IMR-90 (cell line): ENCODE results near the gene TALDO1. TPM values are rescaled to one million over a fixed set of nuclear protein-coding genes. Genes with fewer than 3 reads are reported as not detected.

Experiments
- ATAC-seq: fragments of 200-7000 bp; cut with Tn5 transposase; 2 replicates; pipeline ENCODE4 v1.9.1; 2020; ENCODE audit warnings: low read depth, mild to moderate bottlenecking, moderate library complexity
- BruUV-seq: library from RNA; stranded (reverse); fragments of 400-500 nt; replicated peaks from 2 replicates; lab custom pipeline; 2021; lab: Mats Ljungman, UMichigan
- CTCF ChIA-PET: fragments of 300-600 bp; formaldehyde crosslinking; extraction: SDS; loops from one replicate; lab custom pipeline; 2021; ENCODE audit warnings: antibody characterized with exemption; lab: Yijun Ruan, JAX
- POLR2A ChIA-PET: fragments of 300-600 bp; sonication (Branson Sonifier 250); formaldehyde crosslinking; loops from one replicate; lab custom pipeline; 2022; ENCODE audit warnings: antibody characterized with exemption; ENCODE audit not compliant: unreplicated experiment; lab: Charles Lee
- DNase-seq: peaks from one replicate; pipeline ENCODE4 v3.0.0; 2013
- H2AFZ ChIP-seq: replicated peaks from 2 replicates; pipeline ENCODE3; 2013; ENCODE audit warnings: low read length, mild to moderate bottlenecking; ENCODE audit not compliant: poor library complexity
- H2AK5ac ChIP-seq: 2 replicates; pipeline ENCODE4 v1.6.1; 2013; ENCODE audit warnings: low read depth, low read length, inconsistent platforms
- H2AK9ac ChIP-seq: replicated peaks from 2 replicates; pipeline ENCODE3; 2013; ENCODE audit warnings: mild to moderate bottlenecking, low read depth, low read length, moderate library complexity; ENCODE audit not compliant: poor library complexity
- H2BK120ac ChIP-seq: 2 replicates; pipeline ENCODE4 v1.6.1; 2013; ENCODE audit warnings: low read depth, low read length, inconsistent platforms
- H2BK15ac ChIP-seq: 3 replicates; pipeline ENCODE4 v1.6.1; 2013; ENCODE audit warnings: low read depth, low read length, inconsistent platforms
- H2BK20ac ChIP-seq: 2 replicates; pipeline ENCODE4 v1.6.1; 2013; ENCODE audit warnings: low read depth, mild to moderate bottlenecking, inconsistent platforms, low read length, moderate library complexity
- H2BK5ac ChIP-seq: 2 replicates; pipeline ENCODE4 v1.6.1; 2013; ENCODE audit warnings: mild to moderate bottlenecking, low read depth, low read length, inconsistent platforms; ENCODE audit not compliant: poor library complexity, severe bottlenecking
- H3K14ac ChIP-seq: replicated peaks from 2 replicates; pipeline ENCODE4 v1.6.1; 2013; ENCODE audit warnings: low read depth, low read length, inconsistent platforms
- H3K18ac ChIP-seq: 2 replicates; pipeline ENCODE4 v1.6.1; 2013; ENCODE audit warnings: low read depth, low read length, control low read depth
- H3K23ac ChIP-seq: 2 replicates; pipeline ENCODE4 v1.6.1; 2013; ENCODE audit warnings: low read depth, low read length, inconsistent platforms
- H3K27ac ChIP-seq: 2 replicates; pipeline ENCODE4 v1.5.1; 2013; ENCODE audit warnings: mild to moderate bottlenecking, control low read depth, low read length; ENCODE audit not compliant: insufficient read depth
- H3K27me3 ChIP-seq: 2 replicates; pipeline ENCODE4 v1.6.1; 2013; ENCODE audit warnings: low read length; ENCODE audit not compliant: control insufficient read depth, insufficient read depth
- H3K36me3 ChIP-seq: 2 replicates; pipeline ENCODE4 v1.6.1; 2013; ENCODE audit warnings: low read length, mixed read lengths; ENCODE audit not compliant: control insufficient read depth, insufficient read depth
- H3K4ac ChIP-seq: 2 replicates; pipeline ENCODE4 v1.6.1; 2013; ENCODE audit warnings: low read depth, low read length, inconsistent platforms
- H3K4me1 ChIP-seq: 2 replicates; pipeline ENCODE4 v1.6.1; 2013; ENCODE audit warnings: low read length, mixed read lengths; ENCODE audit not compliant: control insufficient read depth, insufficient read depth
- H3K4me2 ChIP-seq: 2 replicates; pipeline ENCODE4 v1.6.1; 2013; ENCODE audit warnings: low read depth, mild to moderate bottlenecking, control low read depth, low read length, moderate library complexity
- H3K4me3 ChIP-seq: 2 replicates; pipeline ENCODE4 v1.5.1; 2013; ENCODE audit warnings: low read depth, mild to moderate bottlenecking, control low read depth, low read length, moderate library complexity; ENCODE audit not compliant: insufficient read depth
- H3K56ac ChIP-seq: 2 replicates; pipeline ENCODE4 v1.6.1; 2013; ENCODE audit warnings: low read length, inconsistent platforms; ENCODE audit not compliant: insufficient read depth; ENCODE audit errors: extremely low read depth
- H3K79me1 ChIP-seq, 2 experiments: 2 replicates each; pipeline ENCODE4 v1.6.1; 2013; ENCODE audit warnings: low read length in 2 of 2, inconsistent platforms in 1 of 2, low read depth in 1 of 2
- H3K9ac ChIP-seq: 2 replicates; pipeline ENCODE4 v1.6.1; 2013; ENCODE audit warnings: low read depth, low read length, control low read depth
- H3K9me1 ChIP-seq: 2 replicates; pipeline ENCODE4 v1.6.1; 2013; ENCODE audit warnings: low read length, inconsistent platforms; ENCODE audit not compliant: insufficient read depth
- H3K9me3 ChIP-seq: 2 replicates; pipeline ENCODE4 v1.6.1; 2013; ENCODE audit warnings: low read length; ENCODE audit not compliant: control insufficient read depth, insufficient read depth
- H4K20me1 ChIP-seq: 2 replicates; pipeline ENCODE4 v1.6.1; 2013; ENCODE audit warnings: low read length, inconsistent platforms; ENCODE audit not compliant: insufficient read depth
- H4K5ac ChIP-seq: 2 replicates; pipeline ENCODE4 v1.6.1; 2013; ENCODE audit warnings: mild to moderate bottlenecking, low read depth, low read length, control low read depth
- H4K8ac ChIP-seq, 2 experiments: 2 replicates each; pipeline ENCODE4 v1.6.1; 2013; ENCODE audit warnings: low read depth in 2 of 2, low read length in 2 of 2, control low read depth in 1 of 2, inconsistent platforms in 1 of 2
- H4K91ac ChIP-seq: 2 replicates; pipeline ENCODE4 v1.6.1; 2013; ENCODE audit warnings: low read depth, low read length, inconsistent platforms; ENCODE audit not compliant: insufficient read depth
- BHLHE40 ChIP-seq: fragments of 150-350 bp; IDR thresholded peaks from 2 replicates; pipeline ENCODE4 v1.6.1; 2016; ENCODE audit warnings: mild to moderate bottlenecking, low read depth, low read length
- FOS ChIP-seq: fragments of 150-350 bp; IDR thresholded peaks from 2 replicates; pipeline ENCODE4 v1.6.1; 2016; ENCODE audit warnings: low read depth, low read length
- MAZ ChIP-seq: IDR thresholded peaks from 2 replicates; pipeline ENCODE4 v1.6.1; 2012; ENCODE audit warnings: low read depth, mild to moderate bottlenecking, low read length, improper control_type of control experiment, moderate library complexity, borderline replicate concordance
- RAD21 ChIP-seq: IDR thresholded peaks from 2 replicates; pipeline ENCODE4 v1.6.1; 2012; ENCODE audit warnings: low read length, improper control_type of control experiment
- RFX5 ChIP-seq: IDR thresholded peaks from 2 replicates; pipeline ENCODE4 v1.8.0; 2012; ENCODE audit warnings: low read depth, mild to moderate bottlenecking, low read length, moderate library complexity
- WGBS, 2 experiments: methylation state at CpG; one replicate each; pipeline versions ENCODE4 v1.1.5 to v1.1.7; 2013; ENCODE audit warnings: missing lambda C conversion rate in 2 of 2; ENCODE audit not compliant: insufficient read length in 1 of 2; ENCODE audit errors: extremely low coverage in 2 of 2; 5-methylcytosine and 5-hydroxymethylcytosine counted together
- dilution Hi-C: fragments of 300-500 bp; cut with HindIII; formaldehyde crosslinking; loops from one replicate; pipeline ENCODE4 v1.14.3; 2018; ENCODE audit warnings: low sequenced_read_pairs; ENCODE audit not compliant: unreplicated experiment
- in situ Hi-C: fragments of 300-500 bp; cut with MboI; formaldehyde crosslinking; loops from 3 replicates; pipeline ENCODE4 v1.14.3; 2019; ENCODE audit warnings: low sequenced_read_pairs, inconsistent platforms, mixed read lengths
- intact Hi-C: fragments of 100-400 bp; cut with micrococcal nuclease; formaldehyde crosslinking; loops from 2 replicates; pipeline ENCODE4 v1.10.0; 2022
- polyA plus RNA-seq, 3 experiments: library from polyadenylated mRNA; depleted of rRNA; stranded (reverse); fragments of >200 nt; gene quantifications; 2 replicates each; pipeline ENCODE4 v1.2.3, GENCODE V29; 2012; ENCODE audit warnings: low replicate concordance in 1 of 3
- total RNA-seq: library from RNA; depleted of rRNA; stranded (reverse); fragments of >200 nt; gene quantifications from 2 replicates; pipeline ENCODE4 v1.2.3, GENCODE V29; 2012
- TF ChIP-seq, protein P1 (sequence below): conservative IDR thresholded peaks from 2 replicates; pipeline ENCODE4 v1.5.1; 2012; ENCODE audit warnings: mild to moderate bottlenecking, low read depth, low read length, improper control_type of control experiment
- TF ChIP-seq, protein P2 (sequence below): fragments of 150-350 bp; IDR thresholded peaks from 2 replicates; pipeline ENCODE4 v1.6.1; 2017; ENCODE audit warnings: mild to moderate bottlenecking, antibody characterized with exemption, low read length, low read depth

Gene TALDO1
- total and polyA plus RNA-seq, 2 of the 4 experiments (the other 2 are of a cell fraction): 147 to 210 TPM

DNA sequence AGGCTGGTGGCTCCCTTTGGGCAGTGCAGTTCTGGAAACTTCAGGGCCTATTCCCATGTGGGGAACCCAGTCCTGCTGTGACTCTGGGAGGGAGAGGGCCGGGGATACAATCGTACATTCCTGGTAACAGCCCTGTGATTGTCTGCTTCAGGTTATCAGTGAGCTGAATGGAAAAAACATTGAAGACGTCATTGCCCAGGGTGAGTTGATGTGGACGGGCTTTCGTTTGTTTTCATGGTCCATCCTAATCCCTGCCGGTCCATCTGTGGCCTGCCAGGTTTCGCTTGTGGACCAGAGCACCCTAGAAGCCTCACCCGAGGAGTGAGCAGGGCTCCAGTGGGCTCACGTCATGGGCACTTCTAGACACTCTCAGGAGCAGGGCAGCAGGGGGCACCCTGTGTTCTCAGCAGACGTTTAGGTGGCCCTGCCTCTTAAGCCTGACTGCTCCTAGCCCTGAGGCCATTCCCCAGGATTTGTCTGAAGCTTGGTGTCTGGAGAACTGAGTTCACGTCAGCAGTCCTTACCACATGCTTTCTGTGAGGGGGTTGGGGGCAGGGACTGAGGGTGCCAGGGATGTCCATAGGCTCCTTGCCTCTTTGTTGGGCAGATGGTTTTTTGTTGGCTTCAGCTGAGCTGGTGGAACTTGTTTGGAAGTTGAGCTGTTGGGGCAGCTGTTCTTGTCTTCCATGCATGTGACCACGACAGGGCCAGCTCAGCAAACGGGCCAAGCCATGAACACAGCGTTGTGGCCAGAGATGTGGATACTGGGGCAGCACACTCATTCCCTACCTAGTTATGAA, 64.4 kb downstream of the TALDO1 start:
- CTCF ChIA-PET: no interaction called here
- H2BK120ac ChIP-seq: no peak overlapping the region

More for the DNA sequence above, 64.4 kb downstream of the TALDO1 start:
- H2AK5ac ChIP-seq: no peak overlapping the region
- no peak overlapping the region for H3K56ac ChIP-seq
- no peak overlapping the region for H3K14ac ChIP-seq
- POLR2A ChIA-PET: no interaction called here
- H3K4me1 ChIP-seq: peaks cover 6% of the 10 kb centered on the region
- H4K8ac ChIP-seq: no peak overlapping the region
- dilution Hi-C loops: no loop called here
- H3K79me1 ChIP-seq: peaks cover 27 to 53% of the 10 kb centered on the region in 2 experiments
- no TSS peak for BruUV-seq
- no peaks in the 10 kb centered on the region for H3K27me3 ChIP-seq
- no peak overlapping the region for H2BK15ac ChIP-seq
- no peak overlapping the region for H3K4me2 ChIP-seq
- H2BK5ac ChIP-seq: no peak overlapping the region
- H3K36me3 ChIP-seq: peaks cover 30% of the 10 kb centered on the region
- no peak for TF ChIP-seq MAZ
- TF ChIP-seq BHLHE40: no peak
- no peak for TF ChIP-seq FOS
- no peak; the same call in 1 of the 2 replicates for TF ChIP-seq RAD21
- TF ChIP-seq, protein P1, sequence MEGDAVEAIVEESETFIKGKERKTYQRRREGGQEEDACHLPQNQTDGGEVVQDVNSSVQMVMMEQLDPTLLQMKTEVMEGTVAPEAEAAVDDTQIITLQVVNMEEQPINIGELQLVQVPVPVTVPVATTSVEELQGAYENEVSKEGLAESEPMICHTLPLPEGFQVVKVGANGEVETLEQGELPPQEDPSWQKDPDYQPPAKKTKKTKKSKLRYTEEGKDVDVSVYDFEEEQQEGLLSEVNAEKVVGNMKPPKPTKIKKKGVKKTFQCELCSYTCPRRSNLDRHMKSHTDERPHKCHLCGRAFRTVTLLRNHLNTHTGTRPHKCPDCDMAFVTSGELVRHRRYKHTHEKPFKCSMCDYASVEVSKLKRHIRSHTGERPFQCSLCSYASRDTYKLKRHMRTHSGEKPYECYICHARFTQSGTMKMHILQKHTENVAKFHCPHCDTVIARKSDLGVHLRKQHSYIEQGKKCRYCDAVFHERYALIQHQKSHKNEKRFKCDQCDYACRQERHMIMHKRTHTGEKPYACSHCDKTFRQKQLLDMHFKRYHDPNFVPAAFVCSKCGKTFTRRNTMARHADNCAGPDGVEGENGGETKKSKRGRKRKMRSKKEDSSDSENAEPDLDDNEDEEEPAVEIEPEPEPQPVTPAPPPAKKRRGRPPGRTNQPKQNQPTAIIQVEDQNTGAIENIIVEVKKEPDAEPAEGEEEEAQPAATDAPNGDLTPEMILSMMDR: 0 out of 2 replicates have a peak, but pooled peaks have one; percentile 2
- TF ChIP-seq, protein P2, sequence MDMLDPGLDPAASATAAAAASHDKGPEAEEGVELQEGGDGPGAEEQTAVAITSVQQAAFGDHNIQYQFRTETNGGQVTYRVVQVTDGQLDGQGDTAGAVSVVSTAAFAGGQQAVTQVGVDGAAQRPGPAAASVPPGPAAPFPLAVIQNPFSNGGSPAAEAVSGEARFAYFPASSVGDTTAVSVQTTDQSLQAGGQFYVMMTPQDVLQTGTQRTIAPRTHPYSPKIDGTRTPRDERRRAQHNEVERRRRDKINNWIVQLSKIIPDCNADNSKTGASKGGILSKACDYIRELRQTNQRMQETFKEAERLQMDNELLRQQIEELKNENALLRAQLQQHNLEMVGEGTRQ: no peak
- TF ChIP-seq RFX5: no peak
- in situ Hi-C loops: no loop called here
- no peaks in the 10 kb centered on the region for H3K9me3 ChIP-seq
- no peak for ATAC-seq
- H3K18ac ChIP-seq: no peak overlapping the region
- H4K5ac ChIP-seq: no peak overlapping the region
- H3K9ac ChIP-seq: peak overlapping the region; percentile 85; the same call in 1 of the 2 replicates
- no peak overlapping the region for H2AFZ ChIP-seq
- no peak overlapping the region for H3K4me3 ChIP-seq
- H2AK9ac ChIP-seq: no peak overlapping the region
- H3K27ac ChIP-seq: no peak overlapping the region
- no peak overlapping the region for H3K4ac ChIP-seq
- no peak overlapping the region for H4K91ac ChIP-seq
- H3K23ac ChIP-seq: peak overlapping the region; percentile 62
- no peak overlapping the region for H2BK20ac ChIP-seq
- H3K9me1 ChIP-seq: no peaks in the 10 kb centered on the region
- intact Hi-C loops: no loop called here
- WGBS, 2 experiments: 77% methylated on average over 5 of the region's 14 CpGs; no CpG with 5 or more reads in 1 of the 2 experiments
- DNase-seq: no peak
- peaks cover 38% of the 10 kb centered on the region for H4K20me1 ChIP-seq
